Loucy (cell line): ENCODE data around the gene POMT2.

Experiments used
- CTCF ChIP-seq: fragments of 200-600 bp; sonication (generic); conservative IDR thresholded peaks from 2 replicates; pipeline ENCODE4 v1.5.1; 2014; ENCODE audit warnings: mild to moderate bottlenecking, antibody characterized with exemption, low read length
- EZH2phosphoT487 ChIP-seq: fragments of 200-600 bp; IDR thresholded peaks from 2 replicates; pipeline ENCODE4 v1.6.1; 2018; ENCODE audit warnings: antibody characterized with exemption, mild to moderate bottlenecking, moderate library complexity, borderline replicate concordance

GRCh38 chr14:77230914-77231313, 89.8 kb downstream of the POMT2 start:
- TF ChIP-seq CTCF (no peak), EZH2phosphoT487 (no peak)
